Stimulated activated CD8-positive, alpha-beta memory T cell treated with anti-CD3 and anti-CD28 coated beads, Interleukin-7, amount 100 ng/mL, for 48 hours (primary cell): ENCODE measurements around the gene PIERCE2.
"Not testable (repeated sequence)": the region's sequence is repeated elsewhere in the genome, so short reads cannot be mapped to it uniquely, and the experiment has no call there.

ENCODE experiments used
- DNase-seq, 2 donors: peaks; one replicate each; pipeline ENCODE4 v3.0.0-alpha.2; 2020; ENCODE audit warnings: low read depth in 1 of 2; ENCODE audit errors: extremely low read depth in 1 of 2

PIERCE2 gene

GRCh38 chr15:55422089-55422488, 13.8 kb downstream of the PIERCE2 start:
- DNase-seq, result no peak

GRCh38 chr15:55434989-55435825, 26.9 kb downstream of the PIERCE2 start:
- no peak for DNase-seq

- DNase-seq, result not testable (repeated sequence)
Observed at GRCh38 chr15:55443141-55443540, 34.8 kb downstream of the PIERCE2 start.

- DNase-seq, result not testable (repeated sequence)
Observed at GRCh38 chr15:55445936-55446335, 37.6 kb downstream of the PIERCE2 start.

GRCh38 chr15:55446379-55447029, 38.2 kb downstream of the PIERCE2 start:
- not testable (repeated sequence) for DNase-seq

GRCh38 chr15:55447030-55447394, 38.7 kb downstream of the PIERCE2 start:
- DNase-seq, result not testable (repeated sequence)

GRCh38 chr15:55457401-55458022, 49.2 kb downstream of the PIERCE2 start:
- DNase-seq, result no peak

- no peak for DNase-seq
Observed at GRCh38 chr15:55461447-55461846, 53.2 kb downstream of the PIERCE2 start.

GRCh38 chr15:55468321-55468720, 60.0 kb downstream of the PIERCE2 start:
- no peak for DNase-seq
